ENCODE results near the gene MAP2K3. TPM values are rescaled to one million over a fixed set of nuclear protein-coding genes. Genes with fewer than 3 reads are reported as not detected.
A peak's percentile ranks its signal among the peaks of the same experiment; 100 is the strongest.

MAP2K3 gene
- total and polyA plus RNA-seq, 2 experiments from 2014 or later = 18.4 to 42.5 TPM

DNA sequence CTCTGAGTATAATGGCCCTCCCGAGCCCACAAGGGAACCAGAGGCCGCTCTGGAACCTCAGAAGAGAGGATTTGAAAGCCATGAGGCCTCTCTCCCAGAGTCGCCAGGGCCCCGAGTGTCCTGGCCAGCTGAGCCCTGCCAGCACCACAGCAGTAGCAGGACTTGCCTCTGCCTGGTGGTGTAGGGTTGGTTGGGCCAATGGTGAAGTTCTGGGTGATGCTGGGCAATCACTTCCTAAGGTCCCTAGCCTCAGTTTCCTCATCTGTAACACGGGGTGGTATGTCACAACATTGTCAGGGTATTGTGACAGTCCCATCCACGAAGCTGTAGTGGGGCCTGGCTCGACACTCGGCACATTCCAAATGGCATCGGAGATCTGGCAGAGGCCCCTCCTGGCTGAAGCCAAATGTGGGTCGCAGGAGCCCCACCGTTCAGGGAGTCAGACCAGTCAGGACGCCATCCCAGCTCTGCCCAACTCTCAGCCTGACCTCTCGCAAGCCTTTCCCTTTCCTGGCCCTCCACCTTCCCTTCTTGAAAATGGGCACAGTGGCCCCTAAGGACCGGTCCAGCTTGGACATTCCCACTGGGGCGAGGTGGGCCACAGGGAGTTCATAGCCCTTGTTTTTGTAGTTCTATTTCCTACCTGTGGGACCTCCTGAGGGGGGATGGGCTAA, 33.0 kb upstream of the MAP2K3 start:
- H3K9me3 ChIP-seq (ENCODE audit: low read depth) = no peaks in the 10 kb centered on the region
- TF ChIP-seq CTCF (IDR thresholded peaks at IDR 0.05; ENCODE audit: low read depth, low read length) = no peak
- H3K27ac ChIP-seq = no peak overlapping the region
- no peaks in the 10 kb centered on the region for H3K36me3 ChIP-seq
- peaks cover 14% of the 10 kb centered on the region for H3K4me1 ChIP-seq (ENCODE audit: low read depth)
- no peak for DNase-seq (ENCODE audit: low read depth in 1 of 2, low spot score in 1 of 2)
- H3K27me3 ChIP-seq = no peaks in the 10 kb centered on the region
- H3K4me3 ChIP-seq = no peak overlapping the region

- Histone ChIP-seq H3K4me1 (ENCODE audit: low read depth) (peaks cover 14% of the 10 kb centered on the region), H3K36me3 (no peaks in the 10 kb centered on the region), H3K4me3 (peak overlapping the region; percentile 48), H3K27me3 (no peaks in the 10 kb centered on the region), H3K27ac (peak overlapping the region; percentile 14), H3K9me3 (ENCODE audit: low read depth) (no peaks in the 10 kb centered on the region)
- DNase-seq (ENCODE audit: low read depth in 1 of 2, low spot score in 1 of 2) = no peak
- no peak for TF ChIP-seq CTCF (IDR thresholded peaks at IDR 0.05; ENCODE audit: low read depth, low read length)
Observed at GRCh38 chr17:21252289-21252795, 32.2 kb upstream of the MAP2K3 start.

GRCh38 chr17:21252796-21253645, 31.5 kb upstream of the MAP2K3 start, which contains the start of gene NATD1:
NATD1 (minus strand) TSS chr17:21253410; CDS start chr17:21253264, 146 bp downstream.
- H3K36me3 ChIP-seq = no peaks in the 10 kb centered on the region
- TF ChIP-seq CTCF (IDR thresholded peaks at IDR 0.05; ENCODE audit: low read depth, low read length) = no peak
- peak within 1 kb of the TSS; percentile 84 for H3K27ac ChIP-seq
- peak; percentile 91 to 92 for DNase-seq (ENCODE audit: low read depth in 1 of 2, low spot score in 1 of 2)
- peak within 1 kb of the TSS; percentile 48 for H3K4me3 ChIP-seq
- H3K27me3 ChIP-seq = no peaks in the 10 kb centered on the region
- no peaks in the 10 kb centered on the region for H3K9me3 ChIP-seq (ENCODE audit: low read depth)
- H3K4me1 ChIP-seq (ENCODE audit: low read depth) = peaks cover 10% of the 10 kb centered on the region

GRCh38 chr17:21253646-21254441, 30.7 kb upstream of the MAP2K3 start:
- Histone ChIP-seq H3K27ac (peak overlapping the region; percentile 84), H3K27me3 (no peaks in the 10 kb centered on the region), H3K4me1 (ENCODE audit: low read depth) (peaks cover 2% of the 10 kb centered on the region), H3K9me3 (ENCODE audit: low read depth) (no peaks in the 10 kb centered on the region), H3K4me3 (peak overlapping the region; percentile 48), H3K36me3 (no peaks in the 10 kb centered on the region)
- DNase-seq (ENCODE audit: low read depth in 1 of 2, low spot score in 1 of 2) = no peak
- TF ChIP-seq CTCF (IDR thresholded peaks at IDR 0.05; ENCODE audit: low read depth, low read length) = no peak

DNA sequence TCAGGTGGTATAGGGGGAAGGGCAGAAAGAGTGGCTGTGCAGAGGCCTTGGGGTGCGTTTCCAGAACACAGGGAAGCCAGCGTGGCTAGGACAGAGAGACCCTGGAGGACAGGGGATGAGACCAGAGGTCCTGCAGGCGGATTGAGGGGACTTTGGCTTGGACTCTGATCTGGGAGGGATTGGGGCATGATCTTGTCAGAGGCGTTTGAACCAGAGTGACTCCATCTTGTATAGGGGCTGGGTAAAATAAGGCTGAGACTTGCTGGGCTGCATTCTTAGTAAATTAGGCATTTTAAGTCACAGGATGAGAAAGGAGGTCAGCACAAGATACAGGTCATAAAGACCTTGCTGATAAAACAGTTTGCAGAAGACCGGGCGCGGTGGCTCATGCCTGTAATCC, 25.9 kb upstream of the MAP2K3 start:
- DNase-seq (ENCODE audit: low read depth in 1 of 2, low spot score in 1 of 2) = no peak
- no peaks in the 10 kb centered on the region for H3K4me1 ChIP-seq (ENCODE audit: low read depth)
- no peaks in the 10 kb centered on the region for H3K36me3 ChIP-seq
- no peaks in the 10 kb centered on the region for H3K9me3 ChIP-seq (ENCODE audit: low read depth)
- H3K27ac ChIP-seq = no peak overlapping the region
- TF ChIP-seq CTCF (IDR thresholded peaks at IDR 0.05; ENCODE audit: low read depth, low read length) = no peak
- H3K4me3 ChIP-seq = no peak overlapping the region
- H3K27me3 ChIP-seq = no peaks in the 10 kb centered on the region

Measured in cardiac muscle cell (in vitro differentiated cells and primary cell).